ENCODE measurements around the gene CACNB2.

DNA sequence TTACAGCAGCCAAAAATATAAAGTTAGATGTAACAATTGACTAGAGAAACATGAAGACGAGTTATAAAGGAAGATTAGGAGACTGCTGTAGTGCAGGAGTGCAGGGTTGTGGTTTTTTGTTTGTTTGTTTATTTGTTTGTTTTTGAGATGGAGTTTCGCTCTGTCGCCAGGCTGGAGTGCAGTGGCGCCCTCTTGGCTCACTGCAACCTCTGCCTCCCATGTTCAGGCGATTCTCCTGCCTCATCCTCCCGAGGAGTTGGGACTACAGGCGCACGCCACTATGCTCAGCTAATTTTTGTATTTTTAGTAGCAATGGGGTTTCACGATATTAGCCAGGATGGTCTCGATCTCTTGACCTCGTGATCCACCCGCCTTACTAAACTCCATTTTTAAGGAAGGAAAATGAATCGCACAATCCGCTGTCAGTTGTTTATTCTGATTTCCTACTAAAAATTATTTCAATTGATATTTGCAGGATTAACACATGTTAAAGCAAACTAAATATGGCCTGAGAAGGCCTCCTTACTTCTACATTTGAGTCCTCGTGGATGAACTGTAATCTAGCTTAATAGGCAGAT lies 277.8 kb downstream of the CACNB2 start:
- TF ChIP-seq, protein P1, sequence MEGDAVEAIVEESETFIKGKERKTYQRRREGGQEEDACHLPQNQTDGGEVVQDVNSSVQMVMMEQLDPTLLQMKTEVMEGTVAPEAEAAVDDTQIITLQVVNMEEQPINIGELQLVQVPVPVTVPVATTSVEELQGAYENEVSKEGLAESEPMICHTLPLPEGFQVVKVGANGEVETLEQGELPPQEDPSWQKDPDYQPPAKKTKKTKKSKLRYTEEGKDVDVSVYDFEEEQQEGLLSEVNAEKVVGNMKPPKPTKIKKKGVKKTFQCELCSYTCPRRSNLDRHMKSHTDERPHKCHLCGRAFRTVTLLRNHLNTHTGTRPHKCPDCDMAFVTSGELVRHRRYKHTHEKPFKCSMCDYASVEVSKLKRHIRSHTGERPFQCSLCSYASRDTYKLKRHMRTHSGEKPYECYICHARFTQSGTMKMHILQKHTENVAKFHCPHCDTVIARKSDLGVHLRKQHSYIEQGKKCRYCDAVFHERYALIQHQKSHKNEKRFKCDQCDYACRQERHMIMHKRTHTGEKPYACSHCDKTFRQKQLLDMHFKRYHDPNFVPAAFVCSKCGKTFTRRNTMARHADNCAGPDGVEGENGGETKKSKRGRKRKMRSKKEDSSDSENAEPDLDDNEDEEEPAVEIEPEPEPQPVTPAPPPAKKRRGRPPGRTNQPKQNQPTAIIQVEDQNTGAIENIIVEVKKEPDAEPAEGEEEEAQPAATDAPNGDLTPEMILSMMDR (IDR thresholded peaks at IDR 0.05; ENCODE audit: extremely low read depth in 1 of 2, insufficient read depth in 1 of 2, low read depth in 1 of 2, low read length in 2 of 2), result no peak
- TF ChIP-seq EZH2 (IDR thresholded peaks at IDR 0.05; ENCODE audit: borderline replicate concordance, low read depth, low read length, severe bottlenecking), result no peak
- TF ChIP-seq POLR2A (IDR thresholded peaks at IDR 0.05; ENCODE audit: low read depth, low read length), result no peak
- no peak for TF ChIP-seq POLR2AphosphoS5 (IDR thresholded peaks at IDR 0.05; ENCODE audit: insufficient read depth, low read depth, low read length)
- no peak for TF ChIP-seq JUN (IDR thresholded peaks at IDR 0.05; ENCODE audit: borderline replicate concordance, insufficient read depth, insufficient read length, low read depth)
- TF ChIP-seq, protein P2, sequence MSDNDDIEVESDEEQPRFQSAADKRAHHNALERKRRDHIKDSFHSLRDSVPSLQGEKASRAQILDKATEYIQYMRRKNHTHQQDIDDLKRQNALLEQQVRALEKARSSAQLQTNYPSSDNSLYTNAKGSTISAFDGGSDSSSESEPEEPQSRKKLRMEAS (IDR thresholded peaks at IDR 0.05; ENCODE audit: insufficient read depth, insufficient read length), result no peak
- TF ChIP-seq MYC (IDR thresholded peaks at IDR 0.05; ENCODE audit: low read depth, low read length), result no peak
- no peak for TF ChIP-seq FOS (IDR thresholded peaks at IDR 0.05; ENCODE audit: borderline replicate concordance, insufficient read depth, low read length)
- TF ChIP-seq GATA2 (IDR thresholded peaks at IDR 0.05; ENCODE audit: insufficient read depth, insufficient read length, low read depth, low read length), result no peak

Measured in endothelial cell of umbilical vein (primary cell).